BJ (cell line): ENCODE data around the gene ZNF138. TPM values are rescaled to one million over a fixed set of nuclear protein-coding genes. Genes with fewer than 3 reads are reported as not detected.
"Not testable (repeated sequence)": the region's sequence is repeated elsewhere in the genome, so short reads cannot be mapped to it uniquely, and the experiment has no call there.

Experiments used
- CTCF ChIA-PET: fragments of 350-600 bp; formaldehyde crosslinking; extraction: SDS; loops from one replicate; lab custom pipeline; 2021; ENCODE audit warnings: antibody characterized with exemption, inconsistent platforms; lab: Yijun Ruan, JAX
- POLR2A ChIA-PET: fragments of 300-600 bp; sonication (Branson Sonifier 250); formaldehyde crosslinking; extraction: SDS; loops from one replicate; lab custom pipeline; 2021; ENCODE audit warnings: antibody characterized with exemption; lab: Charles Lee
- DNase-seq: peaks from one replicate; pipeline ENCODE4 v3.0.0-alpha.2; 2011; ENCODE audit warnings: low read depth
- H3K27me3 ChIP-seq: 2 replicates; pipeline ENCODE4 v1.6.0; 2011; ENCODE audit warnings: low read length; ENCODE audit not compliant: control insufficient read depth, insufficient read depth
- H3K36me3 ChIP-seq: 2 replicates; pipeline ENCODE4 v1.5.1; 2011; ENCODE audit warnings: low read length; ENCODE audit not compliant: control insufficient read depth, insufficient read depth
- H3K4me3 ChIP-seq: 2 replicates; pipeline ENCODE4 v1.5.1; 2011; ENCODE audit warnings: low read depth, mild to moderate bottlenecking, control low read depth, low read length
- polyA plus RNA-seq: library from polyadenylated mRNA; depleted of rRNA; stranded (reverse); fragments of >200 nt; gene quantifications from 2 replicates; pipeline ENCODE4 v1.2.3, GENCODE V29; 2011
- TF ChIP-seq, protein P1 (sequence below): IDR thresholded peaks from 2 replicates; pipeline ENCODE4 v1.5.1; 2011; ENCODE audit warnings: low read depth, mild to moderate bottlenecking, control low read depth, inconsistent platforms, low read length, moderate library complexity; ENCODE audit not compliant: insufficient read depth

The ZNF138 gene
- polyA plus RNA-seq, 1 experiment: 1.3 TPM

DNA sequence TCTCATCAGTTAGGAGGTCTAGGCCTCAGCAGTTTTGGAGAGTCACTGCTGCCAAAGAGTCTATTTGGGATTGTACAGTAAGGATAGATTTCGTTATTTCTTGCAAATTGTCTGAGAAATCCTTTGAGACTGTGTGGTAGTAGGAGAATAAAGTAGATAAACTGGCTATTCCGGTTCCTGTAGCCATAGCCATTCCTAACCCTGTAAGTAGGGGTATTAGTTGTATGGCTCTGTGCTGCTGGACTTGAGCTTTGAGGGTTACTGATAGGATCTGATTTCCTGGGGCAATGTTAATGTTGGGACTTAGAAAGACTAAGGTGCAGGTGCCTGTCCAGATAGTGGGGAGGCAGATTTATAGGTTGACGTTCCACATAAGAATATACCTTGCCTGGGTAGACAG, 36.1 kb upstream of the ZNF138 start:
- no peaks in the 10 kb centered on the region for H3K36me3 ChIP-seq
- ChIA-PET POLR2A (no interaction called here), CTCF (interaction anchor here (0.9 kb wide), 1 partner anchor 16 kb away, joined by 3 read pairs; no protein-coding TSS in a partner anchor)
- no peaks in the 10 kb centered on the region for H3K27me3 ChIP-seq
- no peak overlapping the region for H3K4me3 ChIP-seq
- TF ChIP-seq, protein P1, sequence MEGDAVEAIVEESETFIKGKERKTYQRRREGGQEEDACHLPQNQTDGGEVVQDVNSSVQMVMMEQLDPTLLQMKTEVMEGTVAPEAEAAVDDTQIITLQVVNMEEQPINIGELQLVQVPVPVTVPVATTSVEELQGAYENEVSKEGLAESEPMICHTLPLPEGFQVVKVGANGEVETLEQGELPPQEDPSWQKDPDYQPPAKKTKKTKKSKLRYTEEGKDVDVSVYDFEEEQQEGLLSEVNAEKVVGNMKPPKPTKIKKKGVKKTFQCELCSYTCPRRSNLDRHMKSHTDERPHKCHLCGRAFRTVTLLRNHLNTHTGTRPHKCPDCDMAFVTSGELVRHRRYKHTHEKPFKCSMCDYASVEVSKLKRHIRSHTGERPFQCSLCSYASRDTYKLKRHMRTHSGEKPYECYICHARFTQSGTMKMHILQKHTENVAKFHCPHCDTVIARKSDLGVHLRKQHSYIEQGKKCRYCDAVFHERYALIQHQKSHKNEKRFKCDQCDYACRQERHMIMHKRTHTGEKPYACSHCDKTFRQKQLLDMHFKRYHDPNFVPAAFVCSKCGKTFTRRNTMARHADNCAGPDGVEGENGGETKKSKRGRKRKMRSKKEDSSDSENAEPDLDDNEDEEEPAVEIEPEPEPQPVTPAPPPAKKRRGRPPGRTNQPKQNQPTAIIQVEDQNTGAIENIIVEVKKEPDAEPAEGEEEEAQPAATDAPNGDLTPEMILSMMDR: no peak
- DNase-seq: no peak

DNA sequence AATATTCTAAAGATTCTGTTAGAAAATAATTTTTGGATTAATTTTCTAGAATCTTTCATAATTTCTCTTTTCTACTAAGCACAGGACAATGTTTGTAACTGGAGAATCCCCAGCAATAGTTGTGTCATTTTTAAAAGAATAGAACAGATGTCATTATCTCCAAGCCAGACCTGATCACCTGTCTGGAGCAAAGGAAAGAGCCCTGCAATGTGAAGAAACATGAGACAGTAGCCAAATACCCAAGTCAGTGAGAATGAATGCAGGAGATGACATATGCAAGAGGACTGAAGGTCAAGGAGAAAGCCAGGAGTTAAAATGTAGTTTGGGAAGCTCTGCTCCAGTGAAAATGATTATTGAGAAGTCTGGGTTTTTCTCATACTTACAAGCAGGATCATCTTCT, 25.4 kb upstream of the ZNF138 start:
- Histone ChIP-seq H3K4me3 (no peak overlapping the region), H3K36me3 (no peaks in the 10 kb centered on the region), H3K27me3 (no peaks in the 10 kb centered on the region)
- POLR2A ChIA-PET: no interaction called here
- TF ChIP-seq, protein P1: no peak
- CTCF ChIA-PET: no interaction called here
- no peak for DNase-seq

DNA sequence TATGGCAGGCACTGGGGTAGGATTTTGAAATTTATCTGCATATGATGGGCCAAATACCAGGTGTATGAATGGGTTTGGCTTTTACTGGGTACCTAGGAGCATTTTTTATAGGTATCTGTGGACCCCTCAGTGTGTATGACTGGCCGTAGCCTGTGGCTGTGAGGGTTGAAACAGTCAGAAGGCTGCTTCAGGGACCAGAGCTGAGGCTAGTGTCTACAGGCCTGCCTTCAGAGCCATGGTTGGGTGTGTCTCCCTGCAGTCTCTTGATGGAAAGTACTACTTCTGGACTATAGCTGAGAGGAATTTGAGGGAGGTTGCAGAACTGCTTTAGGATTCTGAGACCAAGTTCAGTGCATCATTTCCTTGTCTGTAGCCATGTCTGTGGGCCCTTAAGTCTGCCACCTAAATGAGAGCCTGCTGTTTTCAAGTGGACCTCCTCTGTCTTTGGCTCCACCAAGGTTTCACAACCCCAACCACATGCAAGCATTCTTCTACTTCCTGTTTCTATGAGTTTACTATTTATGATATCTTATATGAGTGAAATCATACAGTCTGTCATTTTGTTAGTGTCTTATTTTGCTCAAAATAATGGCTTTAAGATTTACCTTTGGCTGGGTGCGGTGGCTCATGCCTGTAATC, 19.9 kb upstream of the ZNF138 start:
- Histone ChIP-seq H3K36me3 (no peaks in the 10 kb centered on the region), H3K4me3 (no peak overlapping the region), H3K27me3 (no peaks in the 10 kb centered on the region)
- POLR2A ChIA-PET: no interaction called here
- CTCF ChIA-PET: interaction anchor here (1.0 kb wide), 1 partner anchor 16 kb away, joined by 3 read pairs; no protein-coding TSS in a partner anchor
- DNase-seq: no peak
- TF ChIP-seq, protein P1: no peak

DNA sequence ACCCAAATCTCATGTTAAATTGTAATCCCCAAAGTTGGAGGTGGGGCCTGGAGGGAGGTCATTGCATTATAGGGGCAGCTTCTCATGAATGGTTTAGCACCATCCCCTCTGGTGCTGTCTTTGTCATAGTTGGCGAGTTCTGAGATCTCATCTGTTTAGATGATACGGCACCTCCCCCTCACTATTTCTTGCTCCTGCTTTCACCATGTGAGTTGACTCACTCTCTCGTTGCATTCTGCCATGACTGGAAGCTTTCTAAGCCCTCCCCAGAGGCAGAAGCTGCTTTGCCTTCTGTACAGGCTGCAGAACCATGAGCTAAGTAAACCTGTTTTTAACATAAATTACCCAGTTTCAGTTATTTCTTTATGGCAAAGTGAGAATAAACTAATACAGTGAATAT, 18.9 kb upstream of the ZNF138 start:
- TF ChIP-seq, protein P1: no peak
- ChIA-PET CTCF (interaction anchor here (0.6 kb wide), 1 partner anchor 194 kb away, joined by 3 read pairs; no protein-coding TSS in a partner anchor), POLR2A (no interaction called here)
- Histone ChIP-seq H3K27me3 (no peaks in the 10 kb centered on the region), H3K36me3 (no peaks in the 10 kb centered on the region), H3K4me3 (no peak overlapping the region)
- no peak for DNase-seq

DNA sequence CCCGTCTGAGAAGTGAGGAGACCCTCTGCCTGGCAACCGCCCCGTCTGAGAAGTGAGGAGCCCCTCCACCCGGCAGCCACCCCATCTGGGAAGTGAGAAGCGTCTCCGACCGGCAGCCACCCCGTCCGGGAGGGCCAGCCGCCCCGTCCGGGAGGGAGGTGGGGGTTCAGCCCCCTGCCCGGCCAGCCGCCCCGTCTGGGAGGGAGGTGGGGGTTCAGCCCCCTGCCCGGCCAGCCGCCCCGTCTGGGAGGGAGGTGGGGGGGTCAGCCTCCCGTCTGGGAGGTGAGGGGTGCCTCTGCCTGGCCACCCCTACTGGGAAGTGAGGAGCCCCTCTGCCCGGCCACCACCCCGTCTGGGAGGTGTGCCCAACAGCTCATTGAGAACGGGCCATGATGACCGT, 9.4 kb upstream of the ZNF138 start:
- DNase-seq, H3K36me3 ChIP-seq, CTCF ChIA-PET, H3K4me3 ChIP-seq, H3K27me3 ChIP-seq, POLR2A ChIA-PET: not testable (repeated sequence)

DNA sequence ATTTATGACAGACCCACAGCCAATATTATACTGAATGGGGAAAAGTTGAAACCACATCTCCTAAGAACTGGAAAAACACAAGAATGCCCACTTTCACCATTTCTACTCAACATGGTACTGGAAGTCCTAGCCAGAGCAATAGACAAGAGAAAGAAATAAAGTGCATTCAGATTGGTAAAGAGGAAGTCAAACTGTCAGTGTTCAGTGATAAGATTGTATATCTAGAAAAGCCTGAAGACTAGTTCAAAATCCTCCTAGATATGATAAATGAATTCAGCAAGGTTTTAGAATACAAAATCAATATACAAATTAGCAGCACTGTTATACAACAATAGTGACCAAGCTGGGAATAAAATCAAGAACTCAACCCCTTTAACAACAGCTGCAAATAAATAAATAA, 6.9 kb upstream of the ZNF138 start:
- ChIA-PET CTCF (no interaction called here), POLR2A (no interaction called here)
- Histone ChIP-seq H3K36me3 (no peaks in the 10 kb centered on the region), H3K4me3 (no peak overlapping the region), H3K27me3 (no peaks in the 10 kb centered on the region)
- TF ChIP-seq, protein P1: no peak
- no peak for DNase-seq

DNA sequence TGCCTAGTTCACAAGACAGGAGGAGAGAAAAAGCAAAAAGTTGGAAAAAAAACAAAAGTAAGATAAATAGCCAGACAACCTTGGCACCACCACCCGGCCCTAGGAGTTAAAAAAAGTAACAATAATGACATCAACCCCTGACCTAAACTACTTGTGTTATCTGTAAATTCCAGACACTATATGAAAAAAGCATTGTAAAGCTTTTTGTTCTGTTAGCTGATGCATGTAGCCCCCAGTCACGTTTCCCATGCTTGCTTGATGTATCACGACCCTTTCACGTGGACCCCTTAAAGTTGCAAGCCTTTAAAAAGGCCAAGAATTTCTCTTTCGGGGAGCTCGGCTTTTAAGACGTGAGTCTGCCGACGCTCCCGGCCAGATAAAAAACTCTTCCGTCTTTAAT, 5.0 kb upstream of the ZNF138 start:
- CTCF ChIA-PET, H3K4me3 ChIP-seq, DNase-seq, POLR2A ChIA-PET, H3K36me3 ChIP-seq, H3K27me3 ChIP-seq: not testable (repeated sequence)
